ENCODE data around the gene ZC3H7A.

The ZC3H7A gene

GRCh38 chr16:11726008-11726407 lies 71.0 kb downstream of the ZC3H7A start:
- 92 to 96% methylated on average over 6 to 7 of the region's 8 CpGs for WGBS, 2 experiments
- Histone ChIP-seq H3K9me3 (ENCODE audit: control insufficient read depth, low read length) (no peaks in the 10 kb centered on the region), H3K4me1 (ENCODE audit: control insufficient read depth, insufficient read depth, low read length) (no peaks in the 10 kb centered on the region), H3K4me3 (ENCODE audit: insufficient read depth, low read depth, low read length) (no peak overlapping the region), H3K36me3 (ENCODE audit: control insufficient read depth, insufficient read depth, low read length) (no peaks in the 10 kb centered on the region), H3K27ac (ENCODE audit: insufficient read depth, low read depth, low read length, poor library complexity, severe bottlenecking) (no peak overlapping the region), H3K27me3 (ENCODE audit: control insufficient read depth, insufficient read depth, low read length, poor library complexity, severe bottlenecking) (no peaks in the 10 kb centered on the region)

- Histone ChIP-seq H3K36me3 (ENCODE audit: control insufficient read depth, insufficient read depth, low read length) (no peaks in the 10 kb centered on the region), H3K27ac (ENCODE audit: insufficient read depth, low read depth, low read length, poor library complexity, severe bottlenecking) (no peak overlapping the region), H3K27me3 (ENCODE audit: control insufficient read depth, insufficient read depth, low read length, poor library complexity, severe bottlenecking) (no peaks in the 10 kb centered on the region), H3K4me3 (ENCODE audit: insufficient read depth, low read depth, low read length) (no peak overlapping the region), H3K4me1 (ENCODE audit: control insufficient read depth, insufficient read depth, low read length) (no peaks in the 10 kb centered on the region), H3K9me3 (ENCODE audit: control insufficient read depth, low read length) (no peaks in the 10 kb centered on the region)
- whole genome bisulfite sequencing, 2 experiments = 89 to 91% methylated on average over 1 of the region's 1 CpG
Measured at GRCh38 chr16:11725457-11725856, 71.6 kb downstream of the ZC3H7A start.

- Histone ChIP-seq H3K4me3 (ENCODE audit: insufficient read depth, low read depth, low read length) (no peak overlapping the region), H3K27ac (ENCODE audit: insufficient read depth, low read depth, low read length, poor library complexity, severe bottlenecking) (no peak overlapping the region), H3K4me1 (ENCODE audit: control insufficient read depth, insufficient read depth, low read length) (no peaks in the 10 kb centered on the region), H3K9me3 (ENCODE audit: control insufficient read depth, low read length) (no peaks in the 10 kb centered on the region), H3K27me3 (ENCODE audit: control insufficient read depth, insufficient read depth, low read length, poor library complexity, severe bottlenecking) (no peaks in the 10 kb centered on the region), H3K36me3 (ENCODE audit: control insufficient read depth, insufficient read depth, low read length) (peaks cover 5% of the 10 kb centered on the region)
- 95 to 97% methylated on average over 3 of the region's 3 CpGs for WGBS, 2 experiments
Measured at GRCh38 chr16:11722468-11722808, 74.6 kb downstream of the ZC3H7A start.

GRCh38 chr16:11721781-11722467 lies 75.1 kb downstream of the ZC3H7A start:
- 91 to 92% methylated on average over 4 of the region's 4 CpGs for WGBS, 2 experiments

GRCh38 chr16:11719762-11720161 lies 77.3 kb downstream of the ZC3H7A start:
- Histone ChIP-seq H3K36me3 (ENCODE audit: control insufficient read depth, insufficient read depth, low read length) (peaks cover 5% of the 10 kb centered on the region), H3K27me3 (ENCODE audit: control insufficient read depth, insufficient read depth, low read length, poor library complexity, severe bottlenecking) (no peaks in the 10 kb centered on the region), H3K4me1 (ENCODE audit: control insufficient read depth, insufficient read depth, low read length) (no peaks in the 10 kb centered on the region), H3K27ac (ENCODE audit: insufficient read depth, low read depth, low read length, poor library complexity, severe bottlenecking) (no peak overlapping the region), H3K4me3 (ENCODE audit: insufficient read depth, low read depth, low read length) (no peak overlapping the region), H3K9me3 (ENCODE audit: control insufficient read depth, low read length) (no peaks in the 10 kb centered on the region)
- WGBS, 2 experiments = 95 to 97% methylated on average over 4 of the region's 4 CpGs

More at GRCh38 chr16:11721781-11722467, 75.1 kb downstream of the ZC3H7A start:
- H3K27me3 ChIP-seq (ENCODE audit: control insufficient read depth, insufficient read depth, low read length, poor library complexity, severe bottlenecking) = no peaks in the 10 kb centered on the region
- H3K9me3 ChIP-seq (ENCODE audit: control insufficient read depth, low read length) = no peaks in the 10 kb centered on the region
- peaks cover 5% of the 10 kb centered on the region for H3K36me3 ChIP-seq (ENCODE audit: control insufficient read depth, insufficient read depth, low read length)
- H3K27ac ChIP-seq (ENCODE audit: insufficient read depth, low read depth, low read length, poor library complexity, severe bottlenecking) = no peak overlapping the region
- no peaks in the 10 kb centered on the region for H3K4me1 ChIP-seq (ENCODE audit: control insufficient read depth, insufficient read depth, low read length)
- H3K4me3 ChIP-seq (ENCODE audit: insufficient read depth, low read depth, low read length) = no peak overlapping the region

GRCh38 chr16:11719171-11719570 lies 77.9 kb downstream of the ZC3H7A start:
- H3K9me3 ChIP-seq (ENCODE audit: control insufficient read depth, low read length) = no peaks in the 10 kb centered on the region
- H3K27ac ChIP-seq (ENCODE audit: insufficient read depth, low read depth, low read length, poor library complexity, severe bottlenecking) = no peak overlapping the region
- H3K4me1 ChIP-seq (ENCODE audit: control insufficient read depth, insufficient read depth, low read length) = no peaks in the 10 kb centered on the region
- no peaks in the 10 kb centered on the region for H3K27me3 ChIP-seq (ENCODE audit: control insufficient read depth, insufficient read depth, low read length, poor library complexity, severe bottlenecking)
- peaks cover 5% of the 10 kb centered on the region for H3K36me3 ChIP-seq (ENCODE audit: control insufficient read depth, insufficient read depth, low read length)
- no peak overlapping the region for H3K4me3 ChIP-seq (ENCODE audit: insufficient read depth, low read depth, low read length)

GRCh38 chr16:11717811-11718210 lies 79.2 kb downstream of the ZC3H7A start:
- Histone ChIP-seq H3K4me3 (ENCODE audit: insufficient read depth, low read depth, low read length) (no peak overlapping the region), H3K9me3 (ENCODE audit: control insufficient read depth, low read length) (no peaks in the 10 kb centered on the region), H3K27me3 (ENCODE audit: control insufficient read depth, insufficient read depth, low read length, poor library complexity, severe bottlenecking) (no peaks in the 10 kb centered on the region), H3K4me1 (ENCODE audit: control insufficient read depth, insufficient read depth, low read length) (no peaks in the 10 kb centered on the region), H3K27ac (ENCODE audit: insufficient read depth, low read depth, low read length, poor library complexity, severe bottlenecking) (no peak overlapping the region), H3K36me3 (ENCODE audit: control insufficient read depth, insufficient read depth, low read length) (peaks cover 5% of the 10 kb centered on the region)
- 70 to 72% methylated on average over 5 of the region's 5 CpGs for WGBS, 2 experiments

- Histone ChIP-seq H3K27me3 (ENCODE audit: control insufficient read depth, insufficient read depth, low read length, poor library complexity, severe bottlenecking) (no peaks in the 10 kb centered on the region), H3K4me3 (ENCODE audit: insufficient read depth, low read depth, low read length) (no peak overlapping the region), H3K27ac (ENCODE audit: insufficient read depth, low read depth, low read length, poor library complexity, severe bottlenecking) (no peak overlapping the region), H3K4me1 (ENCODE audit: control insufficient read depth, insufficient read depth, low read length) (no peaks in the 10 kb centered on the region), H3K9me3 (ENCODE audit: control insufficient read depth, low read length) (no peaks in the 10 kb centered on the region), H3K36me3 (ENCODE audit: control insufficient read depth, insufficient read depth, low read length) (peaks cover 5% of the 10 kb centered on the region)
Measured at GRCh38 chr16:11716336-11716735, 80.7 kb downstream of the ZC3H7A start.

GRCh38 chr16:11715246-11715947 lies 81.7 kb downstream of the ZC3H7A start:
- Histone ChIP-seq H3K27ac (ENCODE audit: insufficient read depth, low read depth, low read length, poor library complexity, severe bottlenecking) (no peak overlapping the region), H3K4me1 (ENCODE audit: control insufficient read depth, insufficient read depth, low read length) (no peaks in the 10 kb centered on the region), H3K9me3 (ENCODE audit: control insufficient read depth, low read length) (no peaks in the 10 kb centered on the region), H3K4me3 (ENCODE audit: insufficient read depth, low read depth, low read length) (no peak overlapping the region), H3K36me3 (ENCODE audit: control insufficient read depth, insufficient read depth, low read length) (peaks cover 5% of the 10 kb centered on the region), H3K27me3 (ENCODE audit: control insufficient read depth, insufficient read depth, low read length, poor library complexity, severe bottlenecking) (no peaks in the 10 kb centered on the region)
- WGBS, 2 experiments = 93% methylated on average over 8 of the region's 8 CpGs

- no peaks in the 10 kb centered on the region for H3K4me1 ChIP-seq (ENCODE audit: control insufficient read depth, insufficient read depth, low read length)
- WGBS, 2 experiments = 90 to 94% methylated on average over 3 of the region's 3 CpGs
- no peak overlapping the region for H3K27ac ChIP-seq (ENCODE audit: insufficient read depth, low read depth, low read length, poor library complexity, severe bottlenecking)
- H3K4me3 ChIP-seq (ENCODE audit: insufficient read depth, low read depth, low read length) = no peak overlapping the region
- no peaks in the 10 kb centered on the region for H3K9me3 ChIP-seq (ENCODE audit: control insufficient read depth, low read length)
- no peaks in the 10 kb centered on the region for H3K27me3 ChIP-seq (ENCODE audit: control insufficient read depth, insufficient read depth, low read length, poor library complexity, severe bottlenecking)
- H3K36me3 ChIP-seq (ENCODE audit: control insufficient read depth, insufficient read depth, low read length) = no peaks in the 10 kb centered on the region
Measured at GRCh38 chr16:11712122-11712521, 84.9 kb downstream of the ZC3H7A start.
